ENCODE measurements around the gene DOP1A.
A peak's percentile ranks its signal among the peaks of the same experiment; 100 is the strongest.

DOP1A gene

DNA sequence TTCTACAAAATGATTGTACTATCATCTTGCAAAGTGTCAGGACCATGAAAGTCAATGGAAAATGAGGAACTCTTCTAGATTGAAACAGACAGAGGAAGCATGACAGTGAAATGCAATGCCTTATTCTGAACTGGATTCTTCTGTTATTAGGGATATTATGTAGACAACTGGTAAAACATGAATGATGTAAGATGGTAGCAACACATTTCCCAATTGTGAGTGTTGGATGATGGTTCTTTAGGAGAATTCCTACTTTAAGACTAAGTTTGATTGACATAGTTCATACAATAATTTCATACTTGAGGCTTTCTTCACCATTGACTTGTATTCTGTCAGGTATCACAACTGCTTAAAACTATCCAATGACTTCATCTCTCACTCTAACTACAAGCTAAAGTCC lies 6.3 kb upstream of the DOP1A start:
- TF ChIP-seq, protein P1, sequence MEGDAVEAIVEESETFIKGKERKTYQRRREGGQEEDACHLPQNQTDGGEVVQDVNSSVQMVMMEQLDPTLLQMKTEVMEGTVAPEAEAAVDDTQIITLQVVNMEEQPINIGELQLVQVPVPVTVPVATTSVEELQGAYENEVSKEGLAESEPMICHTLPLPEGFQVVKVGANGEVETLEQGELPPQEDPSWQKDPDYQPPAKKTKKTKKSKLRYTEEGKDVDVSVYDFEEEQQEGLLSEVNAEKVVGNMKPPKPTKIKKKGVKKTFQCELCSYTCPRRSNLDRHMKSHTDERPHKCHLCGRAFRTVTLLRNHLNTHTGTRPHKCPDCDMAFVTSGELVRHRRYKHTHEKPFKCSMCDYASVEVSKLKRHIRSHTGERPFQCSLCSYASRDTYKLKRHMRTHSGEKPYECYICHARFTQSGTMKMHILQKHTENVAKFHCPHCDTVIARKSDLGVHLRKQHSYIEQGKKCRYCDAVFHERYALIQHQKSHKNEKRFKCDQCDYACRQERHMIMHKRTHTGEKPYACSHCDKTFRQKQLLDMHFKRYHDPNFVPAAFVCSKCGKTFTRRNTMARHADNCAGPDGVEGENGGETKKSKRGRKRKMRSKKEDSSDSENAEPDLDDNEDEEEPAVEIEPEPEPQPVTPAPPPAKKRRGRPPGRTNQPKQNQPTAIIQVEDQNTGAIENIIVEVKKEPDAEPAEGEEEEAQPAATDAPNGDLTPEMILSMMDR (conservative IDR thresholded peaks at IDR 0.05; ENCODE audit: low read depth, low read length), result no peak
- no peak overlapping the region for H3K4me3 ChIP-seq (ENCODE audit: low read depth, low read length)

DNA sequence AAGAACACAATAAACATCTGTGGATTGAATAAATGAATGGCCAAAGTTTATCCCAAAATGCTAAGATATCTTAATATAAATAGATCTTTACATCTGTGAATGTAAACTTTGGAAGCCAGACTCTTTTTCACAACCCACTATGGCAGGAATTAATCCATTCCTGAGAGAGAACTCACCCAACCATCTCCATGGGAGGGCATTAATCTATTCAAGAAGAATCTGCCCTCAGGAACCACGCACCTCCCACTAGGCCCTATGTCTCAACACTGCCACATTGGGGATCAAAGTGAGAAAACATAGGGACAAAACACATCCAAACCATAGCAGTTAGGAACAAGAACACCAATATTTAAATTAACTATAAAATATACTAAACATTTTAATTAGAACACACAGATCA lies 5.2 kb upstream of the DOP1A start:
- H3K4me3 ChIP-seq (ENCODE audit: low read depth, low read length), result no peak overlapping the region
- DNase-seq (ENCODE audit: low read depth), result peak; percentile 78
- TF ChIP-seq, protein P1 (conservative IDR thresholded peaks at IDR 0.05; ENCODE audit: low read depth, low read length), result no peak

More for the DNA sequence above, 6.3 kb upstream of the DOP1A start:
- no peak for DNase-seq (ENCODE audit: low read depth)

DNA sequence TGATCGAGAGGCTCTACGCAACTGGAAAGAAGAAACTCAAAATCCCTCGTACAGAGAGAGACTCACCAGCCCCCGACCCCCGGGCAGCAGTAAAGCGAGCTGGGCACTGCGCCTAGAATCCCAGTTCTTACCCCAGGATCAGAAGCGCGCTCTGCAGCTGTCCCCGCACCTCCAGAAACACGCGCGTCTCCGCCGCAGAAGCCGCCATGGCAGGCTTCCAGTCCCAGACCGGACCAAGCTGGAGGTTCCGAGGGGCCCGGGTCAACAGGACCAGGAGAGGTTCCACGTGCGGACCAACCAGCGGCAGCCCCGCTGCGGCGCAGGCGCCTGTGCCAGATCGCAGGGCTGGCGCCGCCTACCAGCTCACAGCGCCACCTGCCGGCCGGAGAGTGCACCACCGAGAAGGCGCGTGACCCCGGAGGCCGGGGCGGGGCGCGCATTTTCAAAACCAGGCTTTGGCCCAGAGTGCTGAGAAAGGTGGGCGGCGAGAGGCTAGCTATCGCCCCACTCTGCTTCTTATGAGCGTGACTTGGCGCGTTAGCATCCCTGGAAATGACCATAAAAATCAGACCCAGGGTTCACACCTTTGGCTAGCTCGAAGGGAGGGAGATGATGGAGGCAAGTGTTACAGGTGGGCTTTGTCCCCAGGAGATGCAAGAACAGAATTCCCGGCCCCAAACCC lies 1.8 kb upstream of the DOP1A start, which contains the start of gene UBE3D:
Gene UBE3D, minus strand, starts transcription at position 331 of the 682 bp plus-strand sequence. Its CDS starts 123 bp downstream, at position 208.
- peak; percentile 87 for DNase-seq (ENCODE audit: low read depth)
- H3K4me3 ChIP-seq (ENCODE audit: low read depth, low read length), result peak within 1 kb of the TSS; percentile 81
- TF ChIP-seq, protein P1 (conservative IDR thresholded peaks at IDR 0.05; ENCODE audit: low read depth, low read length), result peak; percentile 76

DNA sequence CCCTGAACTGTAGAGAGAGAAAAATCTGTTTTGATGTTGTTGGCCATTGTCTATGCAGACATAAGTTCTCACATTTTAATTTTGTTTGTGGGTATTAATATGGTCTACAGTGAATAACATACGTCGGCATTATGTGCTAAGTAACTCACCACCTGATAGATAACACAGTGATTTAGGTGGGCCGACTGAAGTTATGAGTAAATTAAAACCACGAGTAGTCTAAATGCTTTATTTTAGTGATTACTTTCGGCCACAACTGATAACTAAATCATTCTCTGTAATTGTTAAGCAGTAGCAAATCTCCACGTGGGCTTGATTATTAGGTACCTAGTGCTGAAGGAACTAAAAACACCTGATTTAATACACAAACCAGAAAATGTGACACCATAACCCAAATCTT lies 1.1 kb downstream of the DOP1A start:
- DNase-seq (ENCODE audit: low read depth), result no peak
- TF ChIP-seq, protein P1 (conservative IDR thresholded peaks at IDR 0.05; ENCODE audit: low read depth, low read length), result no peak
- peak overlapping the region; percentile 90 for H3K4me3 ChIP-seq (ENCODE audit: low read depth, low read length)

DNA sequence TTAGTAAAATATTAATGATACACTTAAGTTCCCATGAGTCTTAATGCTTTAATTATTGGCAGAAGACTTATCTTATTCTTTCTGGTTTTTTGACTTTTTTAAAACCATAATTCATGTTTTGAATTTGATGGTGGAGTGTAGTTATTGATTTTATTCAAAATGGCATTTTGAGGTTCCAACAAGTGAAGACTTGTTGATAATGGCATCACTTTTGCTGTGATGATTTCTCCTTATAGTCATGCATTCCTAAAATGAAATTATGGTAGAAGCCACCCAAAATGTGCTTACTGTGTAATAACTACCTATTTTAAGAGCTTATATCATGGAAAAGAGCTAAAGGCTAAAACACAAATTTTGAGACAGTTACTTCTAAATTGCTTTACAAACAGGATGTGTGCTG lies 2.2 kb downstream of the DOP1A start:
- no peak for DNase-seq (ENCODE audit: low read depth)
- no peak overlapping the region for H3K4me3 ChIP-seq (ENCODE audit: low read depth, low read length)
- TF ChIP-seq, protein P1 (conservative IDR thresholded peaks at IDR 0.05; ENCODE audit: low read depth, low read length), result no peak

DNA sequence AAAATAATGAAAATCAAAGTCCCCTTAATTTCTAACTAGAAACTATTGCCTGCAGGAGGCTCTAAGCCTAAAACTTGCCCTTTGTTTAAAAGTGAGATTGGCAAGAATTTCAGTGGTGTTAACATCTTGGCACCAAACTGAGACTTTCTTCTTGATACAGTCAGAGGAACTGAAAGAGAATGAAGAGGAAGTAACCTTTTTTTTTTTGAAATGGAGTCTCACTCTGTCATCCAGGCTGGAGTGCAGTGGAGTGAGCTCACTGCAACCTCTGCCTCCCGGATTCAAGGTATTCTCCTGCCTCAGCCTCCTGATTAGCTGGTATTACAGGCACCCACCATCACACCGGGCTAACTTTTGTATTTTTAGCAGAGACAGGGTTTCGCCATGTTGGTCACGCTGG lies 3.6 kb downstream of the DOP1A start:
- no peak overlapping the region for H3K4me3 ChIP-seq (ENCODE audit: low read depth, low read length)
- no peak for DNase-seq (ENCODE audit: low read depth)
- TF ChIP-seq, protein P1 (conservative IDR thresholded peaks at IDR 0.05; ENCODE audit: low read depth, low read length), result no peak

DNA sequence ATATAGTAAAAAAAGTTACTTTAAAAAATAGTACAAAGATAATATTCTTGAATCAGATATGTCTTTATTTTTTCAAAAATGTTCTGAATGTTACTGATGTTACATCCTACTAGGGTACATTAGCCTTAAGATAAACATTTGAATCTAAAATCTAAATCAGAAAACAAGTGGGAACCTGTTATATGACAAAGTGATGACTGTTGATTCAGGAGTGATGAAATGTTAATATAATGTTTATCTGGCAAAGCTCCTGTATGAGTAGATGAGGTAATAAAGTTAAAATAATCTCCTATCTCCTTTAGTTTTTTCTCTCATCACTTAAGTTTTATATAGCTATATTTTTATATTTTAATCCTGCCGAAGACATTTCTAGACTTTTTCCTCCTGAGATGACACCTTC lies 4.2 kb downstream of the DOP1A start:
- H3K4me3 ChIP-seq (ENCODE audit: low read depth, low read length), result no peak overlapping the region
- TF ChIP-seq, protein P1 (conservative IDR thresholded peaks at IDR 0.05; ENCODE audit: low read depth, low read length), result no peak
- no peak for DNase-seq (ENCODE audit: low read depth)

Measured in choroid plexus epithelial cell (primary cell).